GM18505 (cell line): ENCODE results near the gene LSM10.

Experiments
- ATAC-seq: cut with Tn5 transposase; IDR thresholded peaks from one replicate; pipeline ENCODE4 v1.9.1; 2021; ENCODE audit not compliant: unreplicated experiment
- POLR2A ChIP-seq: IDR thresholded peaks from 4 replicates; pipeline ENCODE4 v1.6.1; 2011; ENCODE audit warnings: borderline replicate concordance; ENCODE audit not compliant: insufficient read depth, insufficient read length; ENCODE audit errors: extremely low read depth

The LSM10 gene

GRCh38 chr1:36365381-36365780, 32.3 kb downstream of the LSM10 start:
- TF ChIP-seq POLR2A: no peak
- ATAC-seq: no peak

GRCh38 chr1:36359911-36360550, 37.7 kb downstream of the LSM10 start:
- ATAC-seq: no peak
- TF ChIP-seq POLR2A: no peak

DNA sequence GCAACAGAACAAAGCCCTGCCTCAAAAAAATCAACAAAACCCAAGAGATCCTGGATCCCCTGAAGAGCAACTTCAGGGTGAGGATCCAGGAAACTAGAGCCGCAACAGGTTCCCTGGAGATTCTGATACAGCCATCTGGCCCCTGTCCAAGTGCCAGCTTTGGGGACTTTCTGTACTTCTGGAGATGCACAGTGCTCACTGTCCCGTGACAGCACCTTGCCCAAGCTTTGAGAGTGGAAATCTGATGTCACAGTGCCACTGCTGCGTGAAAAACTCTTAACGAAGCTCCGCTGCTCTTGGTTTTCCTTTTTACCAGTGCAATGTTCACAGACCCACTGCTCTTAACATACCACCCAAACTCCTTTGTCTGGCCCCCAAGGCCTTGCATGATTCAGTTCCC, 38.3 kb downstream of the LSM10 start:
- no peak for ATAC-seq

DNA sequence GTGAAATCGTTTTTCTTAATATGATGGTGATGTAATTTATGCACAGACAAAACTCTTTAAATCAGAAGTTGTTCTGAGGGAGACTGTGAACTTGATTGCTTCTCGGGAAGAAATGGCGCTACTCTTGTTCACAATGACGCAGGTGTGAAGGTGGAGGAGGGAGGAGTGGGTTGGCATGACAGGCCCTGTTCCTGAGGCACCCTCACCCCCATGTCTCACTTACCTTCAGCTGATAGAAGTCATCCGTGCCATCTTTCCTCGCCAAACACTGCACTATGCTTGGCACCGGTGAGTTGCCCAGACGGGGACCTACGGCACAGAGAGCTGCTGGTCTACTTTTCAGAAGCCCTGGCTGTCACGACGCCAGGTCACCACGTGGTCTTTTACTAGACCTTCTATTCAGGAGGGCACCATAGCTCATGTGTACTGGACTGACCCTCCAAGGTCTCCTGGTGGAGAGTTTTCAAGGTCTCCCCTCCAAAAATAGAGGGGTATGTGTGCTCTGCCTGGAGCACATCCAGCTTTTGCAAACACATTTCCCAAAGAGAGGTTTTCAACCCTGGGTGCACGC, 39.1 kb downstream of the LSM10 start:
- TF ChIP-seq POLR2A: no peak
- ATAC-seq: no peak

More for the DNA sequence above, 38.3 kb downstream of the LSM10 start:
- no peak for TF ChIP-seq POLR2A

DNA sequence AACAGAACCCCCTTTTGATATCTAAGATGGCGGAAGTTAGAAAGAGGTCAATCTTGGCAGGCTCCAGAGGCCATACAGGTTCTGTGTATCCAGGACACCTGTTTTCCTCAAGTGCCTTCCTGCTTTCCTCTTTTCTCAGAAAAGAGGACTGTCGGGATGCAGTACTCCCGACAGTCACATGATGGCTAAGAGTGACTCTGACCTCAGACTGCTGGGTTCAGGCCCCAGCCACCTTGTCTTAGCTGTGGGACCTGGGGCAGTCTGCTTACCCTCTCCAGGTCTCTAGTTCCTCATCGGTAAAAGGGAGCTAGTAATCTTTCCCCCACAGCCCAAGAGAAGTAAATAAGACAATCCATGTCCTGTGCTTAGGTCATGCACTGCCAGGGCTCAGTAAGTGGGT, 41.9 kb downstream of the LSM10 start:
- no peak for ATAC-seq
- TF ChIP-seq POLR2A: no peak

DNA sequence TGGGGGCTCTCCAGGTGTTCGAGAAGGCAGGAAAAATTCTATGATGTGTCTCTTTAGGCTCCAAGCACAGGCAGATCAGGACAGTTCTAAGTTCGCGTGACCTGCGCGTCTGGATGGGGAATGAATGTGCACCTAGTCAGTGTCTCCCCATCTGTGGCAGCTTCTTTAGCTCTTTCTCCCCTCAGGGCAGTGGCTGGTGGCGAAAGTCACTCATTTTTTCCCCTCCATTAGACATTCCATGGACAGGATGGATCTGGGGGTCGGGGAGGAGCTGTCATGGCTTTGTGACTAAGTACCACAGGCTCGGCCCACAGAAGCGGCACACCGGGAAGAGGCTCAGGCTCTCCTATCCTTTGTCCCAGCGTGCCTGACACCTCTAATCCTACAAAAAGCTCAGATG, 43.2 kb downstream of the LSM10 start:
- no peak for TF ChIP-seq POLR2A
- ATAC-seq: no peak

DNA sequence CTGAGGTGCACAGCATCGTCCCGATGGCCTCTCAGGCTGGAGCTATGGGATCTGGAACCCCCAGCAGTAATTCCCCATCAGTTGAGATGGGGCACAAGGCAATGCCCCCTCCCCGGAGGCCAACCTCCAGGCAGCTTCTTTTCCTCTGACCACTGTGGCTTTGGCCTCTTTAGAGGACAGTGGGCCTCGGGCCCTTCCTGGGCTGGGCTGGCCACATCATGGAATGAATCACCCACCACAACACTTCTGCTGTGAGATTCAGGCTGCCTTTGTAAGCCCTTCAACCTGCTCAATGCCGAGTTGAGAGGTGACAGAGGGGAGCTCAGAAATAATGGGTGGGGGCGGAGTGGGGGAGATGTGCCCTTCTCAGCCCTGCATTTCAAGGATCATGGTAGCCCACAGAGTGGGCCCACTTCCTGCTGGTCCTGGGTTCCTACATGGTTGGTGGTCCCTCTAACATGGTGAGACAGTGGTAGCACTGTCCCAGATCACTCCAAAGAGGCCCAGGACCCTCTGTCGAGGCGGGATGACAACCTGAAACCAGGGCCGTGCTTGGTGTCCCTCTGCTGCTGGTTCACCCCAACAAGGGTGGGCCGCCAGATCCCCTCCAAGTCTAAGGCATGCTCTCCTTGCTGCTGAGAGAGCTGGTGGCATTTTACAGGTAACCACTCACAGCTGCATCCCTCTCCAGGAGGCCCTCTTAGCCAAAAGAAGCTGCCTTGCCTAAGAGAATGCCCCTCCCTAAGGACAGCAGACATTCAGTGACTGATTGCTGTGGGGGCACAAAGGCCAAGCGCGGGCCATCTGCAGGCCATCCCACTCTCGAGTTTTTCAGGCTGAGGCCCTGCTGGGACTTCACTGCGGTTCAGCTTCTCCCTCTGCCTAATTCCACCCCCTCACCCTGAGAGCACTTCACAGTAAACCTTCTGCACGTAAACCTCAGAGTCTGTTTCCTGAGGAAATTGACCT, 44.5 kb downstream of the LSM10 start:
- TF ChIP-seq POLR2A: no peak
- ATAC-seq: no peak

- no peak for TF ChIP-seq POLR2A
- no peak for ATAC-seq
Measured at GRCh38 chr1:36352125-36352909, 45.4 kb downstream of the LSM10 start.

- no peak for ATAC-seq
- TF ChIP-seq POLR2A: no peak
Measured at GRCh38 chr1:36351227-36351977, 46.3 kb downstream of the LSM10 start.

DNA sequence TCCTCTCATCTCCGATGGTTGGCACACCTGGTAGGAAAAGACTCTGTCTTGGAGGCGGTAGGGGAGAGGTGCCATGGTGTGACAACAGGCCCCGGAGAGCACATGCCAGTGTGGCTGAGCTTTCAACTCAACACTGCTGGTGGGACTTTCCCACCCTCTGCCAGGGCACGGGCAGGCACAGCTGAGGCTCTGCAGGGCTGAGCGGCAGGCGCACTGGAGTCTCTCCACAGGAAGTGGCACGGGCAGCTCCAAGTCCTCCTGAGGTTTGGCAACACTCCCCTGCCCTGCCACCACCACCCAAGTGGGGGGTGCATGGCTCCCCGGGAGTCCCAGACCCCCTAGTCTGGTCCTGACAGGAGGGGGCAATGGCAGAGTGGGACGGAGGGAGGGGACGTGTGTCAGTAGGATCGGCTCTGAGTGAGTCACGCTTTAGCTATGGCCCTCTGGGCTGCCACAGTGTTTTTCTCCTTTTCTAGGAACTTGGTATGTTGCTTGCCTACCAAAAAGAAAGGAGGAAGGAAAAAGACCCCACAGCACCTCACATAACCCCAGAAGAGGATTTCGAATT, 47.0 kb downstream of the LSM10 start:
- TF ChIP-seq POLR2A: no peak
- ATAC-seq: no peak

GRCh38 chr1:36349839-36350238, 47.9 kb downstream of the LSM10 start:
- TF ChIP-seq POLR2A: no peak
- ATAC-seq: no peak

DNA sequence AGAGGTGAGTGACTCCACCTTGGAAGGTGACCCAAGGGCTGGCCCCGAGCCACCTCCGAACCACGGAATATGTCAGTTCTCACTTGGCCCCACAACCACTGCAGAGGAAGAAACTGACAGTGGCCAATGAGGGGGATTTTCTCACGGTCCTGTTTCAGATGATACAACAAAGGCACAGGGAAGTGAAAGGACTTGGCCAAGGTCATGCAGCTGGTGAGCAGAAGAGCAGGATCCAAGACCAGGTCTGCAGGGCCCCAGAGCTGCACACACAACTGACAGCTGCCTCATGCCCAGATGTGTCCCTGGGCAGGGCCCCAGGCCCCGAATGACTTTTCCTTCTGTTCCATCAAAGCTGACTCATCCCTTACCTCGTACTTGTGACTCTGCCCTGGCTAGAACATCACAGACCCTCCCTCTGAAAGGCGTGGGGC, 48.5 kb downstream of the LSM10 start:
- ATAC-seq: peak; percentile 54
- TF ChIP-seq POLR2A: peak; percentile 37

DNA sequence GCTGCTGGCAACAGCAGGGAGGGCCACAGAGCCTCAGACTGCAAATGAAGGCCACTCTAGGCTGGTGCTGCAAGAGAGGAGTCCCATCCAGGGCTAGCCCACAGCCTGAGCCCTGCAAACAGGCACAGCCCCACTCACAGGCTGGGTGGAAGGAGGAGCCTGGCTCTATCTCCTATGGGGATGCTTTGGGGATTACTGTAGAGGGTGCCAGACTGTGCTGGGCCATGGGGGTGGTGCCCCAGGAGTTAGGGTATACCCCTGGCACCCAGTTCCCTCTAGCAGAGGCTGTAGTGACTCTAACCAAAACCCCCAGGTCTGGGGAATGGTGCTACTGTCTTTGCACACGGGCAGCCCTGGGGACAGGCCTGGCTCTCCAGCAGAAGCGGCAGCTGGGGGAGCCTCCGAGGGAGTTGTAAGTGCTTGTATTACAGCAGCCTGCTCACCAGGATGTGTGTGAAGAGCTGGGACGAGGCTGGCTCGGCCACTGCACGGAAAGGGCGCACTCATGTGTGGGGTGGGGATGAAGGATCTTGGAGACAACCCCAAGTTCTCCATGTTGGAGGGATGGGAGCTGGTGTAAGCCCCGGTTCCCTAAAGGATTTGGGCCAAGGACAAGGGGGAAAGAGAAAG, 50.9 kb downstream of the LSM10 start:
- no peak for TF ChIP-seq POLR2A
- no peak for ATAC-seq
